HCT116 (cell line): Measurements from ENCODE around the gene RCC1. TPM values are rescaled to one million over a fixed set of nuclear protein-coding genes. Genes with fewer than 3 reads are reported as not detected.

Source experiments
- ATAC-seq: fragments of 200-7000 bp; cut with Tn5 transposase; 2 replicates; pipeline ENCODE4 v1.9.1; 2020; ENCODE audit warnings: mild to moderate bottlenecking, moderate library complexity
- BruUV-seq: library from RNA; stranded (reverse); fragments of 400-500 nt; replicated peaks from 2 replicates; lab custom pipeline; 2021; lab: Mats Ljungman, UMichigan
- CTCF ChIA-PET: fragments of 300-600 bp; sonication (Branson Sonifier 250); formaldehyde crosslinking; loops from one replicate; lab custom pipeline; 2021; ENCODE audit warnings: antibody characterized with exemption; lab: Charles Lee
- POLR2A ChIA-PET: fragments of 300-600, 350-600 bp; sonication (Branson Sonifier 250); formaldehyde crosslinking; loops from one replicate; lab custom pipeline; 2021; ENCODE audit warnings: antibody characterized with exemption; lab: Charles Lee
- RAD21 ChIA-PET, 2 experiments: fragments of 300-600 bp; sonication (Branson Sonifier 250); formaldehyde crosslinking; loops; one replicate each; lab custom pipeline; 2023; ENCODE audit warnings: low total read pairs in 2 of 2; ENCODE audit not compliant: uncharacterized antibody in 2 of 2, unreplicated experiment in 2 of 2, low non-redundant PET in 1 of 2; lab: Charles Lee
- DNase-seq: peaks from one replicate; pipeline ENCODE4 v3.0.0-alpha.2; 2010; ENCODE audit warnings: low read depth, low spot score
- H2AFZ ChIP-seq: fragments of 200-600 bp; shearing (Covaris generic), sonication (generic); 2 replicates; pipeline ENCODE4 v1.6.1; 2017; ENCODE audit warnings: low read depth, mixed run types, mixed read lengths, antibody characterized with exemption, low read length; ENCODE audit not compliant: poor library complexity, severe bottlenecking
- H3K27ac ChIP-seq: 2 replicates; pipeline ENCODE4 v1.5.1; 2012; ENCODE audit warnings: low read depth, low read length
- H3K27me3 ChIP-seq: fragments of 200-600 bp; sonication (generic); 2 replicates; pipeline ENCODE4 v1.6.1; 2016; ENCODE audit warnings: mixed run types, low read length, mixed read lengths; ENCODE audit not compliant: insufficient read depth
- H3K36me3 ChIP-seq, 2 experiments: fragments of 200-500 bp in 1 of 2; fragments of 200-600 bp in 1 of 2; sonication (Bioruptor generic) in 1 of 2; sonication (generic) in 1 of 2; 2 replicates each; pipeline versions ENCODE4 v1.5.1 to v1.6.1; 2014 to 2016; ENCODE audit warnings: low read length in 2 of 2, inconsistent platforms in 1 of 2, mixed read lengths in 1 of 2, mixed run types in 1 of 2; ENCODE audit not compliant: insufficient read depth in 2 of 2, control insufficient read depth in 1 of 2
- H3K4me1 ChIP-seq, 2 experiments: fragments of 200-600 bp in 1 of 2; sonication (generic) in 1 of 2; 2 replicates each; pipeline versions ENCODE4 v1.5.1 to v1.6.1; 2012 to 2017; ENCODE audit warnings: low read length in 2 of 2, inconsistent platforms in 1 of 2, mild to moderate bottlenecking in 1 of 2, mixed read lengths in 1 of 2, mixed run types in 1 of 2, moderate library complexity in 1 of 2; ENCODE audit not compliant: insufficient read depth in 2 of 2, control insufficient read depth in 1 of 2
- H3K4me2 ChIP-seq: fragments of 200-600 bp; sonication (generic); 2 replicates; pipeline ENCODE4 v1.6.1; 2017; ENCODE audit warnings: mixed run types, low read length, mixed read lengths
- H3K4me3 ChIP-seq, 2 experiments: fragments of 200-600 bp in 1 of 2; sonication (generic) in 1 of 2; replicated peaks in 1 of 2; 2 replicates each; pipeline ENCODE4 v1.5.1; 2011 to 2016; ENCODE audit warnings: low read length in 2 of 2, control low read depth in 1 of 2, low read depth in 1 of 2, mild to moderate bottlenecking in 1 of 2, mixed read lengths in 1 of 2, mixed run types in 1 of 2
- H3K79me2 ChIP-seq: fragments of 200-600 bp; sonication (generic); 2 replicates; pipeline ENCODE4 v1.6.1; 2017; ENCODE audit warnings: mild to moderate bottlenecking, mixed run types, low read length, moderate library complexity, mixed read lengths; ENCODE audit not compliant: insufficient read depth
- H3K9ac ChIP-seq: fragments of 200-600 bp; sonication (generic); 2 replicates; pipeline ENCODE4 v1.6.1; 2016; ENCODE audit warnings: low read length, mixed read lengths
- H3K9me2 ChIP-seq: fragments of 200-600 bp; sonication (generic), shearing (Covaris generic); 2 replicates; pipeline ENCODE4 v1.6.1; 2017; ENCODE audit warnings: mixed run types, mild to moderate bottlenecking, moderate library complexity; ENCODE audit not compliant: insufficient read depth
- H3K9me3 ChIP-seq, 2 experiments: fragments of 200-500 bp in 1 of 2; fragments of 200-600 bp in 1 of 2; sonication (Bioruptor generic) in 1 of 2; sonication (generic) in 1 of 2; 2 replicates each; pipeline ENCODE4 v1.6.1; 2014 to 2017; ENCODE audit warnings: low read length in 2 of 2, mixed read lengths in 2 of 2, inconsistent platforms in 1 of 2, low read depth in 1 of 2, mild to moderate bottlenecking in 1 of 2, mixed run types in 1 of 2, moderate library complexity in 1 of 2; ENCODE audit not compliant: control insufficient read depth in 1 of 2, insufficient read depth in 1 of 2
- H4K20me1 ChIP-seq: fragments of 200-600 bp; sonication (generic), shearing (Covaris generic); 2 replicates; pipeline ENCODE4 v1.6.1; 2017; ENCODE audit warnings: mixed run types, mild to moderate bottlenecking, moderate library complexity; ENCODE audit not compliant: insufficient read depth
- CBX3 ChIP-seq: IDR thresholded peaks from 2 replicates; pipeline ENCODE4 v1.6.1; 2012; ENCODE audit warnings: low read depth
- ELF1 ChIP-seq: IDR thresholded peaks from 2 replicates; pipeline ENCODE4 v1.6.1; 2012; ENCODE audit warnings: low read depth, borderline replicate concordance
- POLR2A ChIP-seq: IDR thresholded peaks from 2 replicates; pipeline ENCODE4 v1.7.0; 2011; ENCODE audit warnings: borderline replicate concordance; ENCODE audit not compliant: insufficient read depth, insufficient read length; ENCODE audit errors: extremely low read depth
- POLR2AphosphoS5 ChIP-seq: IDR thresholded peaks from 2 replicates; pipeline ENCODE4 v1.6.1; 2011; ENCODE audit warnings: mild to moderate bottlenecking, low read depth, low read length, moderate library complexity
- SP1 ChIP-seq: IDR thresholded peaks from 2 replicates; pipeline ENCODE4 v1.6.1; 2012; ENCODE audit warnings: low read depth
- YY1 ChIP-seq: IDR thresholded peaks from 2 replicates; pipeline ENCODE4 v1.6.1; 2011; ENCODE audit warnings: low read length, low read depth, moderate library complexity, mild to moderate bottlenecking; ENCODE audit not compliant: insufficient replicate concordance; ENCODE audit errors: extremely low read depth
- ZFX ChIP-seq: fragments of 450-650 bp; IDR thresholded peaks from 2 replicates; pipeline ENCODE4 v1.6.1; 2017
- intact Hi-C: fragments of 100-400 bp; cut with micrococcal nuclease; formaldehyde crosslinking; loops from 2 replicates; pipeline ENCODE4 v1.10.0; 2022
- total RNA-seq: library from RNA; stranded (reverse); gene quantifications from one replicate; pipeline ENCODE4 v1.2.1, GENCODE V29; 2021; ENCODE audit not compliant: unreplicated experiment
- TF ChIP-seq, protein P1 (sequence below), 3 experiments: fragments of 200-600 bp in 1 of 3; sonication (generic) in 1 of 3; IDR thresholded peaks in 2 of 3; conservative IDR thresholded peaks in 1 of 3; 2 replicates each; pipeline ENCODE4 v1.5.1; 2012 to 2017; ENCODE audit warnings: low read depth in 2 of 3, low read length in 2 of 3, antibody characterized with exemption in 1 of 3, borderline replicate concordance in 1 of 3, control low read depth in 1 of 3, mild to moderate bottlenecking in 1 of 3, mixed read lengths in 1 of 3, mixed run types in 1 of 3, moderate library complexity in 1 of 3; ENCODE audit not compliant: insufficient read depth in 1 of 3
- TF ChIP-seq, protein P2 (sequence below): IDR thresholded peaks from 2 replicates; pipeline ENCODE4 v1.6.1; 2011; ENCODE audit warnings: mild to moderate bottlenecking, low read length, moderate library complexity; ENCODE audit not compliant: insufficient replicate concordance; ENCODE audit errors: extremely low read depth

Gene RCC1
- total RNA-seq, 1 experiment from 2014 or later = 124 TPM

- TF ChIP-seq, protein P1, sequence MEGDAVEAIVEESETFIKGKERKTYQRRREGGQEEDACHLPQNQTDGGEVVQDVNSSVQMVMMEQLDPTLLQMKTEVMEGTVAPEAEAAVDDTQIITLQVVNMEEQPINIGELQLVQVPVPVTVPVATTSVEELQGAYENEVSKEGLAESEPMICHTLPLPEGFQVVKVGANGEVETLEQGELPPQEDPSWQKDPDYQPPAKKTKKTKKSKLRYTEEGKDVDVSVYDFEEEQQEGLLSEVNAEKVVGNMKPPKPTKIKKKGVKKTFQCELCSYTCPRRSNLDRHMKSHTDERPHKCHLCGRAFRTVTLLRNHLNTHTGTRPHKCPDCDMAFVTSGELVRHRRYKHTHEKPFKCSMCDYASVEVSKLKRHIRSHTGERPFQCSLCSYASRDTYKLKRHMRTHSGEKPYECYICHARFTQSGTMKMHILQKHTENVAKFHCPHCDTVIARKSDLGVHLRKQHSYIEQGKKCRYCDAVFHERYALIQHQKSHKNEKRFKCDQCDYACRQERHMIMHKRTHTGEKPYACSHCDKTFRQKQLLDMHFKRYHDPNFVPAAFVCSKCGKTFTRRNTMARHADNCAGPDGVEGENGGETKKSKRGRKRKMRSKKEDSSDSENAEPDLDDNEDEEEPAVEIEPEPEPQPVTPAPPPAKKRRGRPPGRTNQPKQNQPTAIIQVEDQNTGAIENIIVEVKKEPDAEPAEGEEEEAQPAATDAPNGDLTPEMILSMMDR (IDR thresholded peaks at IDR 0.05 in 2 of 3, conservative IDR thresholded peaks at IDR 0.05 in 1 of 3; ENCODE audit: borderline replicate concordance in 1 of 3, insufficient read depth in 1 of 3, low read depth in 2 of 3, low read length in 2 of 3) = no peak
- TF ChIP-seq, protein P2, sequence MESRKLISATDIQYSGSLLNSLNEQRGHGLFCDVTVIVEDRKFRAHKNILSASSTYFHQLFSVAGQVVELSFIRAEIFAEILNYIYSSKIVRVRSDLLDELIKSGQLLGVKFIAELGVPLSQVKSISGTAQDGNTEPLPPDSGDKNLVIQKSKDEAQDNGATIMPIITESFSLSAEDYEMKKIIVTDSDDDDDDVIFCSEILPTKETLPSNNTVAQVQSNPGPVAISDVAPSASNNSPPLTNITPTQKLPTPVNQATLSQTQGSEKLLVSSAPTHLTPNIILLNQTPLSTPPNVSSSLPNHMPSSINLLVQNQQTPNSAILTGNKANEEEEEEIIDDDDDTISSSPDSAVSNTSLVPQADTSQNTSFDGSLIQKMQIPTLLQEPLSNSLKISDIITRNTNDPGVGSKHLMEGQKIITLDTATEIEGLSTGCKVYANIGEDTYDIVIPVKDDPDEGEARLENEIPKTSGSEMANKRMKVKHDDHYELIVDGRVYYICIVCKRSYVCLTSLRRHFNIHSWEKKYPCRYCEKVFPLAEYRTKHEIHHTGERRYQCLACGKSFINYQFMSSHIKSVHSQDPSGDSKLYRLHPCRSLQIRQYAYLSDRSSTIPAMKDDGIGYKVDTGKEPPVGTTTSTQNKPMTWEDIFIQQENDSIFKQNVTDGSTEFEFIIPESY = no peak
These were observed 11.8 kb downstream of the RCC1 start (continued) for GRCh38 chr1:28517649-28517999.

DNA sequence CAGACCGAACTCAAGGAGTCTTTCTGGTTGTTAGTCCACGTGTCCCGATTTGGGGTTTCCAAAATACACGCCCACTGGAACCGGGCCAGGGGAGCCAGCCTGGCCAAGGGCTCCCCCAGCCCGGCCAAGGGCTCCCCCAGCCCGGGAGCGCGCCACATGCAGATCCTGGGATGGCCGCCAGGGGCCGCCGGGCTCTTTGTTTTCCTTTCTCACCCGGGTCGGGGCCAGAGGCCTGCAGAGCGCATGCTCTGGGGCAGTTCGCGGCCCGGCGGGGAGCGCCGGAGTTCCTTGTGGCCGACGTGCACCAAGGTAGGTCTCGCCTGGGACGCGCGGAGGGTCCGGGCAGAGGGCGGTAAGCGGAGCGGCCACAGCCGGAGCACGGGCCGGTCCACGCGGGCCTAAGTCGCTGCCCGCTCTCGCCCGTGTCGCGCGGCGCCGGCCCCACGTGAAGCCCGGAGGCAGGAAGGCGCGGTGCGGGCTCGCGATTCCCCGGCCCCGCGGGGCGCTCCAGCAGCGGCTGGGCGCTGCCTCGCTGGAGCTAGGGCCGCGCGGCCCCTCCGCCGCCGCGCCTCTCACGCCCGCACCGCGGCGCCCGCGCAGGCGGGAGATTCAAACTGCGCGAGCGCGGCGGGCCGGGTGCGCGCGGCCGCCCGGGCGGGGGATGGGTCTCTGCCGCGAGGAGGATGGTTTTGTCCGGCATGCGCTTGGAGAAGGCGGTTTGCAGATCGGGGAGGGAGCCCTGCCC is 12.3 kb downstream of the RCC1 start:
- Histone ChIP-seq H3K79me2 (peaks cover 54% of the 10 kb centered on the region), H3K4me3 (peak overlapping the region; percentile 69 to 90), H3K9ac (peak overlapping the region; percentile 99), H3K4me1 (peaks cover 13 to 60% of the 10 kb centered on the region in 2 experiments; a peak in 3 of 4 replicates), H2AFZ (no peak overlapping the region), H3K27ac (peak overlapping the region; percentile 99), H3K9me2 (no peaks in the 10 kb centered on the region), H3K36me3 (peaks cover 0 to 12% of the 10 kb centered on the region in 2 experiments; a peak in 1 of 4 replicates), H3K4me2 (peak overlapping the region; percentile 87), H3K27me3 (no peaks in the 10 kb centered on the region), H3K9me3 (no peaks in the 10 kb centered on the region), H4K20me1 (no peaks in the 10 kb centered on the region)
- ChIA-PET POLR2A (interaction anchor here (0.6 to 3.2 kb wide), 4 partner anchors 12 to 93 kb away, joined by 5 to 16 read pairs (median 9); partner anchors contain the start of genes RCC1 and TRNAU1AP), CTCF (interaction anchor here (0.9 kb wide), 1 partner anchor 84 kb away, joined by 5 read pairs; no protein-coding TSS in a partner anchor), RAD21 (interaction anchor here in 1 of 2 experiments (0.7 kb wide), 1 partner anchor 149 kb away, joined by 3 read pairs; the partner anchor contains the start of gene PHACTR4)
- no TSS peak for BruUV-seq
- ATAC-seq (peak; percentile 75), DNase-seq (no peak)
- intact Hi-C loops = loop anchor here (1.0 to 5.0 kb wide), 3 partner anchors 35 to 359 kb away; partner anchors contain the start of gene TRNAU1AP
- TF ChIP-seq SP1 = no peak
- TF ChIP-seq ZFX = peak; percentile 92
- TF ChIP-seq ELF1 = no peak
- TF ChIP-seq, protein P2 = peak; percentile 41
- TF ChIP-seq, protein P1 (IDR thresholded peaks at IDR 0.05 in 2 of 3, conservative IDR thresholded peaks at IDR 0.05 in 1 of 3; ENCODE audit: borderline replicate concordance in 1 of 3, insufficient read depth in 1 of 3, low read depth in 2 of 3, low read length in 2 of 3) = peak in 2 of 3 experiments; percentile 91 to 97; a peak in 4 of 6 replicates
- TF ChIP-seq POLR2A = peak; percentile 45
- peak; percentile 25 for TF ChIP-seq YY1
- TF ChIP-seq CBX3 = no peak
- peak; percentile 84 for TF ChIP-seq POLR2AphosphoS5
